ENCODE measurements around the gene TM7SF3.
"Not testable (repeated sequence)": the region's sequence is repeated elsewhere in the genome, so short reads cannot be mapped to it uniquely, and the experiment has no call there.

TM7SF3 gene

DNA sequence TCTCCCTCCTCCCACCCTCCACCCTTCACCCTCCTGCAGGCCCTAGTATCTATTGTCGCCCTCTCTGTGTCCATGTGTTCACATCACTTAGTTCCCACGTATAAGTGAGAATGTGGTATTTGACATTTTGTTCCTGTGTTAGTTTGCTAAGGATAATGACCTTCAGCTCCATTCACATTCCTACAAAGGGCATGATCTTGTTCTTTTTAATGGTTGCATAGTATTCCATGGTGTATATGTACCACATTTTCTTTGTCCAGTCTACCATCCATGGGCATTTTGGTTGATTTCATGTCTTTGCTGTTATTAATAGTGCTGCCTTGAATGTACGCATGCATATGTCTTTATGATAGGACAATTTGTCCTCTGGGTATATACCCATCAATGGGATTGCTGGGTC lies 38.6 kb upstream of the TM7SF3 start:
- no peak for DNase-seq (ENCODE audit: low read depth)
- H3K4me3 ChIP-seq (ENCODE audit: low read length): no peak overlapping the region
- TF ChIP-seq, protein P1, sequence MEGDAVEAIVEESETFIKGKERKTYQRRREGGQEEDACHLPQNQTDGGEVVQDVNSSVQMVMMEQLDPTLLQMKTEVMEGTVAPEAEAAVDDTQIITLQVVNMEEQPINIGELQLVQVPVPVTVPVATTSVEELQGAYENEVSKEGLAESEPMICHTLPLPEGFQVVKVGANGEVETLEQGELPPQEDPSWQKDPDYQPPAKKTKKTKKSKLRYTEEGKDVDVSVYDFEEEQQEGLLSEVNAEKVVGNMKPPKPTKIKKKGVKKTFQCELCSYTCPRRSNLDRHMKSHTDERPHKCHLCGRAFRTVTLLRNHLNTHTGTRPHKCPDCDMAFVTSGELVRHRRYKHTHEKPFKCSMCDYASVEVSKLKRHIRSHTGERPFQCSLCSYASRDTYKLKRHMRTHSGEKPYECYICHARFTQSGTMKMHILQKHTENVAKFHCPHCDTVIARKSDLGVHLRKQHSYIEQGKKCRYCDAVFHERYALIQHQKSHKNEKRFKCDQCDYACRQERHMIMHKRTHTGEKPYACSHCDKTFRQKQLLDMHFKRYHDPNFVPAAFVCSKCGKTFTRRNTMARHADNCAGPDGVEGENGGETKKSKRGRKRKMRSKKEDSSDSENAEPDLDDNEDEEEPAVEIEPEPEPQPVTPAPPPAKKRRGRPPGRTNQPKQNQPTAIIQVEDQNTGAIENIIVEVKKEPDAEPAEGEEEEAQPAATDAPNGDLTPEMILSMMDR (IDR thresholded peaks at IDR 0.05; ENCODE audit: insufficient read depth, low read depth, low read length, missing control alignments): no peak

DNA sequence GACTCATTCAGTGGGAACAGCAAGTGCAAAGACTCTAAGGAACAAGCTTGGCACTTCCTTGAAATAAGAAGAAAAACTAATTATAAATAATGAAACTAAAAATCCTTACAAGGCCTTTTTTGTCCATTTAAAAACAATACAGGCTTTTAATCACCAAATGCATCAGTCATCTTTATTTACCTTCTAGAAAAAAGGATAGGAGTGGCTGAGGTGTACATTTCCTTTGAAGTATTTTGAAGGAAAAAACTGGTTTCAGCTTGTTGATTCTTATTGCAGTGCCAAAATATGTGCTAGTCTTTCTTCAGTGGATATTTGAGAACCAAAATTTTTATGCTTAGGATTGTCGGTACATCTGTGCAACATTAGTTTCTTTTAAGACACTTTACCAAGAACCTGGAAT lies 38.0 kb upstream of the TM7SF3 start:
- TF ChIP-seq, protein P1 (IDR thresholded peaks at IDR 0.05; ENCODE audit: insufficient read depth, low read depth, low read length, missing control alignments): no peak
- no peak overlapping the region for H3K4me3 ChIP-seq (ENCODE audit: low read length)
- DNase-seq (ENCODE audit: low read depth): peak; percentile 53

DNA sequence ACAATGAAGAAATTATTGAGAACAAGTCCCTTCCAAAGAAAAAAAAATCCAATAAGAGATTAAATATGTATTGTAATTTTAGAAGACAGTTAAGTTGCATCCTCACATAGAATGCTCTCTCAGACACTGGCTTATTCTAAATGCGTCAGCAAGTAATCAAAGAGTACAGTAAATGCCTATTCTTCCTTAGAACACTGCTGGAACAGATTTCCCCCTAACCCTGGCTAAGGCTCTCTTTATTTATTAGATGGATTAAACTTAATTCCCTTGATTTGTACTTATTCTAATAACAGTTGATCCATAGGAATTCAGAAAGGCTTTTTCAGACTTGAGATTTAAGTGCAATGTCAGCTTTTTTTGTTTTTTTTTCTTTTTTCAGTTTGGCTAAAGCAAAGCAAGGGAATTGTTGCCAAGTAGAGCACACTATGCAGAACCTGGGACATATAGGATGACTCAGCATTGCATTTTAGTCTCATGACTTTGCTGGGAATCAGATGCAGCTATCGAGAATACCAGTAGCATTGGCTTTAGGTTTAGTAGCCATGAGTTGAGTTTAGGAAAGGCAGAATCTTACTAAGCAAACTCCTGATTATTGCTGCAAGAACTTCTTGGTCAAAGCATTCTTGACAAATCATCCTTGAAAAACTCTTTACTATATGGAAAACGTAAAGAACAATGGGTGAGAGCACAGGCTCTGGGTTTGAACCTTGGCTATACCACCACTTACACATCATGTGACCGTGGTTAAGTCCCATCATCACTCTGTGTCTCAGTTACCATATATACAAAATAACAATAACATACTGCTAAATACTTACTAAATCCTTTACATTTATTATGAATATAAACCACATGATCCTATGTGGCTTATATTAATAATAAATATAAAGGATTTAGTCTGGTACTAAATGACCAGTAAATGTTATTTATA lies 34.9 kb upstream of the TM7SF3 start:
- DNase-seq (ENCODE audit: low read depth): peak; percentile 87
- H3K4me3 ChIP-seq (ENCODE audit: low read length): no peak overlapping the region
- TF ChIP-seq, protein P1 (IDR thresholded peaks at IDR 0.05; ENCODE audit: insufficient read depth, low read depth, low read length, missing control alignments): no peak

DNA sequence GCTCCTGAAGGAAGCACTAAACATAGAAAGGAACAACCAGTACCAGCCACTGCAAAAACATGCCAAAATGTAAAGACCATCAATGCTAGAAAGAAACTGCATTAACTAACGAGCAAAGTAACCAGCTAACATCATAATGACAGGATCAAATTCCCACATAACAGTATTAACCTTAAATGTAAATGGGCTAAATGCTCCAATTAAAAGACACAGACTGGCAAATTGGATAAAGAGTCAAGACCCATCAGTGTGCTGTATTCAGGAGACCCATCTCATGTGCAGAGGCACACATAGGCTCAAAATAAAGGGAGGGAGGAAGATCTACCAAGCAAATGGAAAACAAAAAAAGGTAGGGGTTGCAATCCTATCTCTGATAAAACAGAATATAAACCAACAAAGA lies 27.8 kb upstream of the TM7SF3 start:
- not testable (repeated sequence) for H3K4me3 ChIP-seq (ENCODE audit: low read length); DNase-seq (ENCODE audit: low read depth)

DNA sequence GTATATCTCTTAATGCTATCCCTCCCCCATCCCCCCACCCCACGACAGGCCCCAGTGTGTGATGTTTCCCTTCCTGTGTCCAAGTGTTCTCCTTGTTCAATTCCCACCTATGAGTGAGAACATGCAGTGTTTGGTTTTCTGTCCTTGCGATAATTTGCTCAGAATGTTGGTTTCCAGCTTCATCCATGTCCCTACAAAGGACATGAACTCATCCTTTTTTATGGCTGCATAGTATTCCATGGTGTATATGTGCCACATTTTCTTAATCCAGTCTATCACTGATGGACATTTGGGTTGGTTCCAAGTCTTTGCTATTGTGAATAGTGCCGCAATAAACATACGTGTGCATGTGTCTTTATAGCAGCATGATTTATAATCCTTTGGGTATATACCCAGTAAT lies 26.5 kb upstream of the TM7SF3 start:
- not testable (repeated sequence) for H3K4me3 ChIP-seq (ENCODE audit: low read length); DNase-seq (ENCODE audit: low read depth)

DNA sequence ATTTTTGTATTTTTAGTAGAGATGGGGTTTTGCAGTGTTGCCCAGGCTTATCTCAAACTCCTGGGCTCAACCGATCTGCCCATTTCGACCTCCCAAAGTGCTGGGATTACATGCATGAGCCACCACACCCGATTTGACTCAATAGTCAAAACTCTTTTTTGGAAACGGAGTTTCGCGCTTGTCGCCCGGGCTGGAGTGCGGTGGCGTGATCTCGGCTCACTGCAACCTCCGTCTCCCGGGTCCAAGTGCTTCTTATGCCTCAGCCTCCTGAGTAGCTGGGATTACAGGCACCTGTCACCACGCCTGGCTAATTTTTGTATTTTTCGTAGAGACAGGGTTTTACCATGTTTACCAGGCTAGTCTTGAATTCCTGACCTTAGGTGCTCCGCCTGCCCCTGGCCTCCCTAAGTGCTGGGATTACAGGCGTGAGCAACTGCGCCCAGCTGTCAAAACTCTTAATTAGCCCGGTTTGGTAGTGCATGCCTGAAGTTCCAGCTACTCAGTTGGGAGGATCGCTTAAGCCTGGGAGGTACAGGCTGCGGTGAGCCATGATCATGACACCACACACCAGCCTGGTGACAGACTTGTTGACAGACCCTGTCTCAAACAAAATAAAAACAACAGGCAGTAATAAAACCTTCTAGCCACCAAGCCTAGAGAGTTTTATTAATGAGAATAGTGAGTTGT lies 20.6 kb upstream of the TM7SF3 start:
- DNase-seq (ENCODE audit: low read depth): no peak
- TF ChIP-seq, protein P1 (IDR thresholded peaks at IDR 0.05; ENCODE audit: insufficient read depth, low read depth, low read length, missing control alignments): no peak
- no peak overlapping the region for H3K4me3 ChIP-seq (ENCODE audit: low read length)

DNA sequence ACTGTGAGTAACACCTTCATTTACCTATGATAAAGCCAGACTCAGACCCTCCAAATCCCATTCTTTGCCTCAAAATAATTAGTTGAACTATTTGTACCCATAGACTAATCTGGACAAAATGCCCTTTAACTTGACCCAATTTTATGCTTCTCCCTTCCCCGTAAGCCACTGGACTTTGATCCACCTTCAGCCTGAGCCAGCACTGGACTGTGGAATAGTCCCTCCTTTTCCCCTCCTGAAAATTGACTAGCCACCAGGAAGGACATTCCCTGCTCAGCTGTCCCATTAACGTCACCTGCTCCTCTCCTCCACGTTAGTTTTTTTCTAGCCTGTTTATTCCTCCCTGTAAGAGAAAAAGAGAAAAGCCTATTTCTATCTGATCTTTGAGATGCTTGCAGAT lies 18.5 kb upstream of the TM7SF3 start:
- H3K4me3 ChIP-seq (ENCODE audit: low read length): no peak overlapping the region
- DNase-seq (ENCODE audit: low read depth): no peak
- TF ChIP-seq, protein P1 (IDR thresholded peaks at IDR 0.05; ENCODE audit: insufficient read depth, low read depth, low read length, missing control alignments): no peak

DNA sequence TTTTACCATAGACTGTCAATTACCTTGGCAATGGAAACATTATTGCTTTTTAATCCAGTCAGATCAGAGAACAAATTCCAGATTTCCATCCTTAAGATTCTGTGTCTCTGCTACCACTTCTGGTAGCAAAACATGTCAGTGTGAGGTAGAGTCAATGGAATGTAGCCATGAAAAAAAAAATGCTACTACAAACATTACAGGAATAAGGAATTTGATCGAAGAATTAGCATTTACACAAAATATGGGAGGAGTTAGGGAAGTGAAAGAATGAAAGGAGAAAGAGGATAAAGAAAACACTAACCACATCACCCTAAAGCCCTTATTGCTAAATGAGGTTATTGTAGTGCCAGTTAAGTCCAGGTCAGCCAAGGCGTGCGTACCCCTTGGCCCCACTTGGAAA lies 17.3 kb upstream of the TM7SF3 start:
- no peak for DNase-seq (ENCODE audit: low read depth)
- H3K4me3 ChIP-seq (ENCODE audit: low read length): no peak overlapping the region
- TF ChIP-seq, protein P1 (IDR thresholded peaks at IDR 0.05; ENCODE audit: insufficient read depth, low read depth, low read length, missing control alignments): no peak
